ENCODE data around the gene PDCD1LG2.
"Not testable (repeated sequence)": the region's sequence is repeated elsewhere in the genome, so short reads cannot be mapped to it uniquely, and the experiment has no call there.

Gene PDCD1LG2

GRCh38 chr9:5510360-5510931, at the start of gene PDCD1LG2:
Gene PDCD1LG2 (plus strand): TSS chr9:5510531. CDS start chr9:5522547, 12,016 bp downstream.
- DNase-seq, result no peak

DNA sequence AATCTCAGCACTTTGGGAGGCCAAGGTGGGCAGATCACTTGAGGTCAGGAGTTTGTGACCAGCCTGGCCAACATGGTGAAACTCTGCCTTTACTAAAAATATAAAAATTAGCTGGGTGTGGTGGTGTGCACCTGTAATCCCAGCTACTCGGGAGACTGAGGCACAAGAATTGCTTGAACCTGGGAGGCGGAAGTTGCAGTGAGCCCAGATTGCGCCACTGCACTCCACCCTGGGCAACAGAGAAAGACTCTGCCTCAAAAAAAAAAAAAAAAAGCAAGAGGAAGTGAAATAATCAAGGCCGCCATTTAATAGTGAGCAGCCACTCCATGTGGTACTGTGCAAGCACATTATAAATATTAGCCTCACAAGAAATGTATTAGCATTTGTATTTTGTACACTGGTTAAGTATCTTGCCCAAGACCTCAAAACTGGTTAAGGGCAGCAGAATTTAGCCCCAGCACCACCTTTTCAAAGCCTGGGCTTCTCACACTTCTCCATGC, 45.5 kb upstream of the PDCD1LG2 start:
- not testable (repeated sequence) for DNase-seq

DNA sequence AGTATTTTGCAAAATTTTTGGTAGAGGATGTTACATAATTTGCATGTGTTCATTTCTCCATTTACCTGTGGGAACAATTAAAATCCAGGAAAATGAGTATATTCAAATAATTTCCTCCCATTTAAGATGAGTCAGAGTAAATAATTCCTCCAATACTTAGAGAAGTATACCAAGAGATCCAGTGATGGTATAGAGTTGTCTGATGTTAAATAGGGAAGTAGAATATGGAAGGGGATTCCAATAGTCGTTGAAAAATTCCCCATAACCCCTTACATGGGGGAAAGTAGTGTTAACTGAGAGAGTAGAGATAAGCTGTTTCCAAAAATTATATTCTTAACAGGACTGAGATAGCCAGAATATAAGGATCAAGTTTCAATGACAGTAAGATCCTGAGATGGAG, 44.3 kb upstream of the PDCD1LG2 start:
- no peak for DNase-seq

DNA sequence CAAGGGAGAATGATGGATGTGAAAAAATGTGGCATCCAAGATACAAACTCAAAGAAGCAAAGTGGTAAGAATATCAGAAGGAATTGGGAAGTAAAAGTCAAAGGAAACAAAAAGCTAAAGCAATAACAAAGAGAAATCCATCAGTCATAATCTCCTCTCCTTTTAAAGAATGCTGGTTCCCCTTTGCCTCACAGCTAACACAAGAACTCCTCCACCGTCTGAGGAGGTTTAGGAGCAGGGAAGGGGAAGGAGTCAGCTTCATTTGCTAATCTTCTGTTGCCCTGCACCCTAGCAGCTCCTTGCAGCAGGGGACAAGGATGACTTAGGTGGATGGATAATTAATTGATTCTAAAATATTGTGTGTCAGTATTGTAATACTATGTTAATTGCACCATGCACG, 43.6 kb upstream of the PDCD1LG2 start:
- no peak for DNase-seq

DNA sequence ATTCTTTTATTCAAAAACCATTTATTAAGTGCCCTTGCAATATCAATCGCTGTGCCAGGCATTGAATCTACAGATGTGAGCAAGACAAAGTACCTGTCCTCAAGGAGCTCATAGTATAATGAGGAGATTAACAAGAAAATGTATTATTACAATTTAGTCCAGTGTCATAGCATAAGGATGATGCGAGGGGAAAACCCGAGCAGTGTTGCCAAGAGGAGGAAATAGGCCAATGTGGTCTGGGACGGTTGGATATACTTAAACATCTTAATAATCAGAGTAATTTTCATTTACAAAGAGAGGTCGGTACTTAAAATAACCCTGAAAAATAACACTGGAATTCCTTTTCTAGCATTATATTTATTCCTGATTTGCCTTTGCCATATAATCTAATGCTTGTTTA, 41.5 kb upstream of the PDCD1LG2 start:
- DNase-seq, result no peak

GRCh38 chr9:5470122-5470521, 40.2 kb upstream of the PDCD1LG2 start:
- DNase-seq, result no peak

DNA sequence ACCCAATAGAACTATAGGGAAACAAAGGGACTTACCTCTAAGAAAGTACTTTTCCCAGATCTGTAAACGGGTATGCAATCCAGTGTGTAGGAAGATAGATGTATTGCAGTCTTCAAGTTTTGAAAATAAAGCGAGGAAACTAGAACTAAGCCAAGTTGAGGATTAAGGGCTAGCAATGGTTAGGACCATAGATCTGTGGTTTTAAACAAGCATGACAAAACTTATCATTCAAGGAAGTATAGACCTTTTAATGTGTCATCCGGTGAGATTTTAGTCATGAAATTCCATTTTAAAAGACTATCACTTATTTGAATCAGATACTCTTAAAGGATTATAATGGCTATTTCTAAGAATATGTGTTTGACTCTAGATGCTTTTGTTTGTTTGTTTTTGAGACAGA, 39.5 kb upstream of the PDCD1LG2 start:
- no peak for DNase-seq

- DNase-seq, result not testable (repeated sequence)
Measured at GRCh38 chr9:5475611-5476010, 34.7 kb upstream of the PDCD1LG2 start.

DNA sequence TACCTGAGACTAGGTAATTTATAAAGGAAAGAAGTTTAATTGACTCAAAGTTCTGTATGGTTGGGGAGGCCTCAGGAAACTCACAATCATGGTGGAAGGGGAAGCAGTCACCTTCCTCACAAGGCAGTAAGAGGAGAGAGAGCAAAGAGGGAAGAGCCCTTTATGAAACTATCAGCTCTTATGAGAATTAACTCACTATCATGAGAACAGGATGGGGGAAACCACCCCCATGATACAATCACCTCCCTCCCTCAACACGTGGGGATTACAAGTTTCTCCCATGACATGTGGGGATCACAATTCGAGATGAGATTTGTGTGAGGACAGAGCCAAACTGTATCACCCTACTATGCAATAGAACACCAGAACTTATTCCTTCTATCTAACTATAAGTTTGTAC, 32.1 kb upstream of the PDCD1LG2 start:
- DNase-seq, result no peak

DNA sequence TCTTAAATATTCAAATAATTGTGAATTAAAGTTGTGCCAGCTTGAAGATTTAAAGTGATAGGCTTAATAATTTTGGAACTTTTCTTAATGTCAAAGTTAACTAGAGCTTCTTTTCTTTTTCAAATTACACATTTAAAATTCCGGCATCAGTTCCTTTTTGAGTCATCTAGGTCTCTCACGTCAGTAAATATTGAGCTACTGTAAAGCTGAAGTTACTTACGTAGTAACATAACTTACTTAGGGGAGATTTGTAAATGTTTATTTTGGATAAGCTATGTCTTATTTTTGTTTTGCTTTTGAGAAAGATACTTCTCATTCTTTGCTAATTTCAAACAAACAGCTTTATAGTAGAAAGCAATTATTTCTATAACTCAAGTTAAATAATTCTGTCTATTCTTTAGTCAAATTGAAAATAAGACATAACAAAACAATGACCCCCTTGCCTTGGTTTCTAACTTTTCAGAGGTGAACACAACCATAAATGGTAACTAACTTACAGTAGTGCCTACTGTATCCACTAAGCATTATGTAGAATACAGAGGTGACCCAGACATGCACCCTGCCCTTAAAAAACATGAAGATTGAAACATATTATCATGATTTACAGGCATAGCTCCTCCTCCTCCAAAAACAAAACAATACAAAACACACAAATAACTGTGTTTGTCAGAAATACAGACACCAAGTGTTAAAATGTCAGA, 30.2 kb upstream of the PDCD1LG2 start:
- no peak for DNase-seq

- DNase-seq, result no peak
Measured at GRCh38 chr9:5480919-5481318, 29.4 kb upstream of the PDCD1LG2 start.

DNA sequence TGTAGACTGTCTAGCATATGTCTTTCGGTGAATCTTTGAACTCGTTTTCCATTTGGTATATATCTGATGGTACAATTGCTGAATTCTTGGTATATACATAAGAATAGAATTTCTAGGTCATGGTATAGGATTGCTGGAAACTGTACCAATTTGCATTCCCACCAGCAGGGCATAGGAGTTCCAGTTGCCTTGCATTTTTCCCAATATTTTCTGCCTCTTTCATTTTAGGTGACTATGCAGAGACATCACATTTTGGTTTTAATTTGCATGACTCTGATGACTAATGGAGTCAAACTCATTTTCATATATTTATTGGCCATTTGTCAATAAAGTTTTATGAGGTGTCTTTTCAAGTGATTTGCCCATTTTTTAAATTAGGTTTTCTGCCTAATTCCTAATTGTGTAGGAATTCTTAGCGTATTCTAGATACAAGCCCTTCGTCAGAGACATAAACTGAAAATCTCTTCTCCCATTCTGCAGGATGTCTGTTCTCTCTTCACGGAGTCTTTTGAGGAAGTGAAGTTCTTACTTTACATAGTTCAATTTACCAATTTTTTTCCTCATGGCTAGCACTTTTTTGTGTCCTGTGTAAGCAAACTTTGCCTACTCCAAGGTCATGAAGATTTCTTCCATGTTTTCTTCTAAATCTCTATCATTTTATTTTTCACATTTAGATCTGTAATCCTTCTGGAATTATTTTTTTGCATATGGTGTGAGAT, 28.9 kb upstream of the PDCD1LG2 start:
- no peak for DNase-seq

DNA sequence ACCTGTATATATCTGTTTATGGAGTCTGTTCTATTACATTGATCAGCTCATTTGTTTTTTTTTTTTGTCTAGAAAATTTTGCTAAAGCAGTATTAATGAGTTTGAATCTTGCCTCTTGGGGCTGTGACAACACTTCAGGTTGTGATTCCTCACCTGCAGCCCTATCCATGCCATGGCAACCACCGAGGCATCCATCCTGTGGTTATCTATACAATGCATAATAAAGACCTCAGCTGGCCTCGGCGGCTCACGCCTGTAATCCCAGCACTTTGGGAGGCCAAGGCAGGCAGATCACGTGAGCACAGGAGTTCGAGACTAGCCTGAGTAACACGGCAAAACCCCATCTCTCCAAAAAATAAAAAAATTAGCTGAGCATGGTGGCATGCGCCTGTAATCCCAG, 28.1 kb upstream of the PDCD1LG2 start:
- DNase-seq, result no peak

DNA sequence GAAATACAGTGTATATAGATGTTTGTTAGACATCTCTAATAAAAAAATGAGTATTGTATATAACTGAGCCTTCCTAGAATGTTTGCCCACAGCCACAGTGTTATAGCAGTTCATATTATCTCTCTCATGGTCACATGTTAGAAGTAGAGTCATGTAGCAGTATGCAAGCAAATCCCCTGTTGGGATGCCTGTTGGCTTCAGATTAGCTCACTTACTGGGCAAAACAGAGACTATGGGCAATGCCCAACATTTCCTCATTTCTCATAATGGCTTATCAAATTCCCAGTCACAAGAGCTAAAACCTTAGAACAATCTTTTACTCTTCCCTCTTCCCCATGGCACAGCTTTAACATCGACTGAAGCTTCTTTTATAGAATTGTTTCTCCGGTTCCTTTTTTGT, 27.0 kb upstream of the PDCD1LG2 start:
- no peak for DNase-seq

DNA sequence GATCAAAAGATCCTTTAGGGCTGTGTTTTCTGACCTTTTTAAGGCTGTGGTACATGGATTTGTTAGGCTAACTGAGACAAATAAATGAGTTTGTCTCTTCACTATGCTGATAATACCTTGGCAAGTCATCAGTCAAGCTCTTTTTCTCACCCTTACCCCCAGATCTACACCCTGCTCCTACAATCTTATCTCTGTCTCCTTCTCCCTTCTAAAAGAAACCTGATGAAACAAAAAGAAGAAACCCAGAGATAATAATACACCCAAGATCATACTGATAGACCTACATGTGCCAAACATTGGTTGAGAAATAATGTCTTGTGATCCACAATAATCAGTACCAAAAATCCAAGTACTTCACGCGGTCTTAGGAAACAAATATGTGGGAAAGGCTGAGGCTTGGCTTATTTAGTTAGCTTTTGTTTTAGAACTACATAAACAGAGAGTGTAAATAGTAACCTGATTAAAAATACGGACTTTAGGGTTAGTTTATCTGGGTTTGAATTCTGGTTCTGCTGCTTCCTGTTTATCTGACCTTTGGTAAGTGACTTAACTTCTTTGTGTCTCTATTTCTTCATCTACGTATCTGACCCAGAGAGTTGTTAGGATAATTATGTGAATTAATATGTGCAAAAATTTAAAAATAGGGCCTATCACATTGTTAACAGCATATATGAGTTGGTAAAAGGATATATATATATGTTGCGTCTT, 24.8 kb upstream of the PDCD1LG2 start:
- no peak for DNase-seq

GRCh38 chr9:5486988-5487387, 23.3 kb upstream of the PDCD1LG2 start:
- DNase-seq, result no peak

DNA sequence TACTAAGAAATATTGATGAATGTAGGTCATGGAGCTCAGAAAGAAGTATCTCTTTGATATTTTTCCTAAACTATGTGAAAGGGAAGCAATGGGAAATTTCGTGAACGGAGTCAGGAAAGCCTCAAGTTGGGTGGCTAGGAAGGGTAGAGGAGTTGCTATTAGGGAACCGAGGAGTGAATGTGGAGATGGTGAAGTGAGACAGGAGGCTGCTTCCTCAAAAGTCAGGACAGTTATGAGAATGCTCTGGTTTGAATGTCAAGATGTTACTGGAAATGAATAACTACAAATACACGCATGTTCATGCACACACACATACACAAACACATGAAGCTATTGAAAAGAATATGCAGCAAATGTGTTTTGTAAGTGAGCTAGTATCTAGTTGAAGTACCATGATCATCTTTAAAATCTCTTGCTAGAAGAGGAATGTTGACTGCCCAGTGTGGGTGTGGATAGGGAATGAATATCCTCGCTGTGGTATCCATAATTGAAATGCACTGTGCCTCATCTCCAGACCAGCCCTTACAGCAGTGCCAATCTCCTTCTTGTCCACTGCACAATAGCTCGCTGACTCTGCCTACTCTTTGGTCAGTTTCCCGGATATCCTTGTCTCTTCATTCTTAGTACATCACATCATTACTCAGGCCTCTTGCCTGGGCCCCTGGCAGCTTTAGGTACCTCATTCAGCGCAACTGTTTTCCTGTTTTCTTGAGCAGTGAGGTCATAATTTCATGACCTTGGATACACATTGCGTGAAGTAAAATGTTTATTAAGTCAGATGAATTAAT, 21.9 kb upstream of the PDCD1LG2 start:
- DNase-seq, result no peak

DNA sequence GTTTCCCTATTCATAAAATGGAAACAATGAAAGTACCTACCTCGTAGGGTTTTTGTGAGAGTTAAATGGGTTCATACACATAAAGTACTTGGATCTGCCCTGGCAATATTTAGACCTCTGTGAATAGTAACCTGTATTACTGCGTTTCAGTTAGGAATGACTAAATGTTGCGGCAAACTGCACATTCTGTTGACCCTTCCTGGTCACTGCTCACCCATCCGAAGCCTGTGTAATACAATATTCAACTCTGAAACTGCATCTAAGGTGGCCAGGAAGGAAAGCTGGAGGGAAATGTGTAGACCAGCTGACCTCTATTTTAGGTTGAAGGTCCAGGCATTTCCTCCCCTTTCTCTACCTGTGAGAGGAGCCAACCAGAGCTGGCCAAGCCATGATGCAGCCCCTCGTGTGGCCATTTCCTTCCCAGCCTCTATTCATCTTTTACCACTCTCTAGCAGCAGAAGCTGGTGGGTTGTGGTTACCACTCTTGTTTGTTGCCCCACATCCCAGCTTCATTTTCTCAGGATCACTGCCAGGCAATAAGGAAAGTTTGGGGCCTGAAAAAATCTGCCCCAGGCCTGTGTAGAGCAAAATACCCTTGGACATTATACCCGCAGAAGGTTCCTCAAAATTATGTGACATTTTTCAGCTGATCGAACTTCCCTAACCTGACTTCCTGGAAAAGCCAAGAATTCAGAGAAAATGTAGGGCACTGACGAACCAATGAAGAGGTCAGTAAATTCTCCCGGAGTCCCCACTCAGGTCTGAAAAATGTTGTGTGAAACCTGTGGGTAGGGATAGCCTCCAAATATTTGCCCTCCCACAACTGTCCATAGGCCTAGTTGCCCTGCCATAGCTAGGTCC, 20.5 kb upstream of the PDCD1LG2 start:
- peak; percentile 27 for DNase-seq

GRCh38 chr9:5492965-5493678, 17.2 kb upstream of the PDCD1LG2 start:
- DNase-seq, result peak; percentile 39

DNA sequence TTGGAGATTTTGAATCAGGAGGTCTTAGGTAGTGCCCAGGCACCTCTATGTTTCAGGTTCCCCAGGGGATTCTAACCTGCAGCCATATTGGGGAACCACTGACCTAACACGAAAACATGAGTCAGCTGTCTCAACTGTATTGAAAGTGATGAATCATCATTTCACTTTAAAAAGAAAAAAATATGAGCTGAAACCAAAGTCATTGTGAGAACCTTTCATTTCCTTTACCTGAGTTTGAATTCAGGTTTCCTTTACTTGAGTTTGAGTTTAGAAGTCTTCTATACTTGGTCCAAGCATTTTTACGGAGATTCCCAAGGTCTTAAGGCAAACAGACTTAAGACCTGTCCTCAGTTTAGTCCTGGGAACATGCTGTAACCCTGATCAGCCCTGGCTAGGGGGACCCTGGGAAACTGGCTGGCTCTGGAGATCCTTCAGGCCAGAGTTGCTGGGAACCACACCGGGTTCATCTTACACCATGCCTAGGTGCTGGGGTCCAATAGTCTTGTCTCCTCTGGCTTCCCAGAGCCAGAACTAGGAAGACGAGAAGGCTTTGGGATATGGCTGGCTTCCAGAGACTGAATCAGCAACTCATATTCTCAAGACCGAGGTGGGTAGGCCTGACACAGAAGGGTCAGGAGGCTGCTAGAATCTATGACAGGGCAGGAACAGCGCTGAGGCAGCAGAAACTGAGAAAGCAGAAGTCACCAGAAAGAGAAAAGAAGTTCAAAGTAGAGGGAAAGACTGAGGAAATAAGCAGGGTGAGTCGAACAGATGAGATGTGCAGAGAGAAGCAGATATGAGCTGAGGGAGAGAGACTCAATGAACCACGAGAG, 16.4 kb upstream of the PDCD1LG2 start:
- peak; percentile 70 for DNase-seq

Measured in kidney glomerular epithelial cell (primary cell).